ENCODE data around the gene TPCN2. TPM values are rescaled to one million over a fixed set of nuclear protein-coding genes. Genes with fewer than 3 reads are reported as not detected.
A peak's percentile ranks its signal among the peaks of the same experiment; 100 is the strongest.

TPCN2 gene
- total and polyA plus RNA-seq, 9 of the 15 experiments (the other 6 are each of a cell fraction or from before 2014, with no cell fraction given): 0.66 to 10.2 (median 4.6) TPM

DNA sequence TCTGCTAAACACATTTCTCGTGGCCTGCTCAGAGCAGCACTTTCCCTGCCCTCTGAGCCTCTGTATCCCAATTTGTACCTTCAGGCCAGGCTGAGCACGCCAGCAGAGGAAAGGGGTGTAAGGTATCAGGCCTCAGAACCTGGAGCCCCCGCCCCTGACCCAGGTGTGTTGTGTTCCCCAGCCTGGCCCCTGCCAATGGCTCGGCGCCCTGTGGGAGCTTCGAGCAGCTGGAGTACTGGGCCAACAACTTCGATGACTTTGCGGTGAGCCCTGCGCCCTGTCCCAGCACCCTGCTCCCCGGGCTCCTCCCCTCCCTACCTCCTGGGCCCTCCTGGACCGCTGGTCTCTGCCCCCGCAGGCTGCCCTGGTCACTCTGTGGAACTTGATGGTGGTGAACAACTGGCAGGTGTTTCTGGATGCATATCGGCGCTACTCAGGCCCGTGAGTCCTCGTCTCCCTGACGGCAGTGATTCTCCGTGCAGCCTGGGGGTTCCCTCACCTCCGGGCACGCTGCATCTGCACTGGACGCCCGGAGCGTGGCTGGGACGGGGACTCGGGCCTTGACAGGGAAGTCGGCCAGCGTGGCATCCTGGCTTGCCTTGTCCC, 36.9 kb downstream of the TPCN2 start (continued):
- TF ChIP-seq ZNF274 (IDR thresholded peaks at IDR 0.05; ENCODE audit: borderline replicate concordance, low read depth, low read length): no peak

DNA sequence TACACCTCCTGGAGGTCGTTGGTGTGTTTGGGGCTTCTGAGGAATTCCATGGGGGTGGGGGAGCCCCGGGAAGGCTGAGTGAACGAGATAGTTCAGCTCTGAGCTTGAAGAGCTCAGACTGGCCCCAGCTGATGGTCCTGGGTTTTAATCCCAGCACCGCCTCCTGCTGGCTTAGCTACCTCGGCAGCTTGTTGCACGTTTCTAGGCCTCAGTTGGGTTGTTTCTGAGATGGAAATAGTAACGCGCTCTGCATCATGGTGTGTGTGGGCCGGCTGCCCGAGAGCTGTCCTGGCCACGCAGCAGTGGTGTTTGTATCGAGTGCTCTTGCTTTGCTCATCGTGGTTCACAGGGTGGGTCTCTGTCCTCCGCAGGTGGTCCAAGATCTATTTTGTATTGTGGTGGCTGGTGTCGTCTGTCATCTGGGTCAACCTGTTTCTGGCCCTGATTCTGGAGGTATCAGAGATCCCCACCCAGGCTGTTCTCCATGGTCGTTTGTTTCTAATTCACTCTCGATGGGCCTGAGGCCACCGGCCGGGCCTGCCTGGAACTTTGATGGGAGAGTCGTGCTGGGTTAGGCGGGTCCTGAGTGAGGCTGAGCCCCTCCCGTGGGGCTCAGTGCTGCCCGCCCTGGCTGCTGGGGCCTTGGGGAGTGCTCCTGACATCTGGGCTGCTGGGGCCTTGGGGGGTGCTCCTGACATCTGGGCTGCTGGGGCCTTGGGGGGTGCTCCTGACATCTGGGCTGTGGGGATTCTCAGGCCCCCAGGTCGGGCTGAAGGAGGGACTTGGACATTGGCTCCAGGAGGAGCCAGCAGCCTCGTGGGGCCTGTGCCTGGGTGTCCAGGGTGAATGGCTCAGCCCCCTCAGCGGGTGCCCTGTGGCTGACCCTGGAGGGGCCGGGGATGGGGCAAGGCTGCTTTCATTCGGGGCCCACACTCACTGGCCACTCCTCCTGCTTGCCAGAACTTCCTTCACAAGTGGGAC, 37.7 kb downstream of the TPCN2 start:
- H3K4me1 ChIP-seq (replicated peaks in 1 of 2; ENCODE audit: control insufficient read depth in 2 of 2, insufficient read depth in 2 of 2, low read length in 2 of 2): peaks cover 0 to 15% of the 10 kb centered on the region in 2 experiments; a peak in 1 of 5 replicates
- POLR2A ChIA-PET: interaction anchor here (0.6 to 0.7 kb wide), 3 partner anchors 68 to 507 kb away, joined by 3 to 4 read pairs (median 4); no protein-coding TSS in a partner anchor
- H3K9ac ChIP-seq (ENCODE audit: insufficient read depth in 1 of 2, low read depth in 2 of 2, low read length in 2 of 2): no peak overlapping the region; a peak in 1 of 4 replicates
- no peak for FAIRE-seq
- intact Hi-C loops (cut with micrococcal nuclease) (loop anchor here (5.0 kb wide), 2 partner anchors 184 to 454 kb away; partner anchors contain the start of genes IGHMBP2 and MRPL21), in situ Hi-C loops (cut with MboI) (loop anchor here (10.0 kb wide), 1 partner anchor 462 kb away; no protein-coding TSS in a partner anchor)
- H3K9me1 ChIP-seq (ENCODE audit: control insufficient read depth, insufficient read depth, low read length): no peaks in the 10 kb centered on the region
- H3K27ac ChIP-seq (ENCODE audit: extremely low read depth, low read depth, low read length): no peak overlapping the region
- no peaks in the 10 kb centered on the region for H3K27me3 ChIP-seq (ENCODE audit: control insufficient read depth in 2 of 2, insufficient read depth in 2 of 2, low read length in 2 of 2)
- no peak overlapping the region for H2AFZ ChIP-seq (ENCODE audit: low read depth, low read length)
- DNase-seq (ENCODE audit: extremely low read depth in 1 of 4, low spot score in 3 of 4): peak in 1 of 4 experiments; percentile 33
- H3K4me2 ChIP-seq (ENCODE audit: insufficient read depth, low read length): no peak overlapping the region
- BruUV-seq (replicated peaks): no TSS peak
- no peaks in the 10 kb centered on the region for H3K36me3 ChIP-seq (ENCODE audit: control insufficient read depth, insufficient read depth, low read length)
- H3K79me2 ChIP-seq (ENCODE audit: control insufficient read depth, insufficient read depth, low read length): no peaks in the 10 kb centered on the region
- H3K4me3 ChIP-seq: no peak overlapping the region
- no peaks in the 10 kb centered on the region; the same call in 1 of the 2 replicates for H3K9me3 ChIP-seq (replicated peaks; ENCODE audit: control insufficient read depth, insufficient read depth, low read depth, low read length)
- no peaks in the 10 kb centered on the region for H4K20me1 ChIP-seq (replicated peaks; ENCODE audit: control insufficient read depth, insufficient read depth, low read length)
- CTCF ChIA-PET (ENCODE audit: low intra/inter-chr PET ratio): no interaction called here
- 68% methylated on average over 25 of the region's 28 CpGs for WGBS (ENCODE audit: insufficient coverage, low coverage, missing lambda C conversion rate)
- ATAC-seq: peak; percentile 44
- TF ChIP-seq, protein P1, sequence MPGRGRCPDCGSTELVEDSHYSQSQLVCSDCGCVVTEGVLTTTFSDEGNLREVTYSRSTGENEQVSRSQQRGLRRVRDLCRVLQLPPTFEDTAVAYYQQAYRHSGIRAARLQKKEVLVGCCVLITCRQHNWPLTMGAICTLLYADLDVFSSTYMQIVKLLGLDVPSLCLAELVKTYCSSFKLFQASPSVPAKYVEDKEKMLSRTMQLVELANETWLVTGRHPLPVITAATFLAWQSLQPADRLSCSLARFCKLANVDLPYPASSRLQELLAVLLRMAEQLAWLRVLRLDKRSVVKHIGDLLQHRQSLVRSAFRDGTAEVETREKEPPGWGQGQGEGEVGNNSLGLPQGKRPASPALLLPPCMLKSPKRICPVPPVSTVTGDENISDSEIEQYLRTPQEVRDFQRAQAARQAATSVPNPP (IDR thresholded peaks at IDR 0.05; ENCODE audit: borderline replicate concordance, insufficient read depth, insufficient read length): no peak
- TF ChIP-seq ESRRB (CRISPR knock-in tag; IDR thresholded peaks at IDR 0.05; ENCODE audit: borderline replicate concordance) (no peak), PHF8 (IDR thresholded peaks at IDR 0.05; ENCODE audit: borderline replicate concordance, low read length) (no peak), ZC3H11A (IDR thresholded peaks at IDR 0.05; ENCODE audit: low read depth, low read length) (no peak), POLR2G (IDR thresholded peaks at IDR 0.05; ENCODE audit: low read depth, low read length) (peak; percentile 28; the same call in 1 of the 2 replicates), ZBTB8A (IDR thresholded peaks at IDR 0.05; ENCODE audit: partially characterized antibody) (no peak), NFE2L1 (tag; IDR thresholded peaks at IDR 0.05; ENCODE audit: borderline replicate concordance, low read depth) (no peak), ZNF444 (CRISPR knock-in tag; IDR thresholded peaks at IDR 0.05) (no peak)
- TF ChIP-seq, protein P2, sequence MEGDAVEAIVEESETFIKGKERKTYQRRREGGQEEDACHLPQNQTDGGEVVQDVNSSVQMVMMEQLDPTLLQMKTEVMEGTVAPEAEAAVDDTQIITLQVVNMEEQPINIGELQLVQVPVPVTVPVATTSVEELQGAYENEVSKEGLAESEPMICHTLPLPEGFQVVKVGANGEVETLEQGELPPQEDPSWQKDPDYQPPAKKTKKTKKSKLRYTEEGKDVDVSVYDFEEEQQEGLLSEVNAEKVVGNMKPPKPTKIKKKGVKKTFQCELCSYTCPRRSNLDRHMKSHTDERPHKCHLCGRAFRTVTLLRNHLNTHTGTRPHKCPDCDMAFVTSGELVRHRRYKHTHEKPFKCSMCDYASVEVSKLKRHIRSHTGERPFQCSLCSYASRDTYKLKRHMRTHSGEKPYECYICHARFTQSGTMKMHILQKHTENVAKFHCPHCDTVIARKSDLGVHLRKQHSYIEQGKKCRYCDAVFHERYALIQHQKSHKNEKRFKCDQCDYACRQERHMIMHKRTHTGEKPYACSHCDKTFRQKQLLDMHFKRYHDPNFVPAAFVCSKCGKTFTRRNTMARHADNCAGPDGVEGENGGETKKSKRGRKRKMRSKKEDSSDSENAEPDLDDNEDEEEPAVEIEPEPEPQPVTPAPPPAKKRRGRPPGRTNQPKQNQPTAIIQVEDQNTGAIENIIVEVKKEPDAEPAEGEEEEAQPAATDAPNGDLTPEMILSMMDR (IDR thresholded peaks at IDR 0.05 in 2 of 3, conservative IDR thresholded peaks at IDR 0.05 in 1 of 3; ENCODE audit: insufficient read depth in 2 of 3, low read depth in 1 of 3, low read length in 3 of 3): peak; percentile 37 to 52 (median 42); a peak in 5 of 6 replicates
- TF ChIP-seq, protein P3, sequence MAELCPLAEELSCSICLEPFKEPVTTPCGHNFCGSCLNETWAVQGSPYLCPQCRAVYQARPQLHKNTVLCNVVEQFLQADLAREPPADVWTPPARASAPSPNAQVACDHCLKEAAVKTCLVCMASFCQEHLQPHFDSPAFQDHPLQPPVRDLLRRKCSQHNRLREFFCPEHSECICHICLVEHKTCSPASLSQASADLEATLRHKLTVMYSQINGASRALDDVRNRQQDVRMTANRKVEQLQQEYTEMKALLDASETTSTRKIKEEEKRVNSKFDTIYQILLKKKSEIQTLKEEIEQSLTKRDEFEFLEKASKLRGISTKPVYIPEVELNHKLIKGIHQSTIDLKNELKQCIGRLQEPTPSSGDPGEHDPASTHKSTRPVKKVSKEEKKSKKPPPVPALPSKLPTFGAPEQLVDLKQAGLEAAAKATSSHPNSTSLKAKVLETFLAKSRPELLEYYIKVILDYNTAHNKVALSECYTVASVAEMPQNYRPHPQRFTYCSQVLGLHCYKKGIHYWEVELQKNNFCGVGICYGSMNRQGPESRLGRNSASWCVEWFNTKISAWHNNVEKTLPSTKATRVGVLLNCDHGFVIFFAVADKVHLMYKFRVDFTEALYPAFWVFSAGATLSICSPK (IDR thresholded peaks at IDR 0.05; ENCODE audit: borderline replicate concordance): no peak

Measured in K562 (cell line).